Memory B cell (primary cell): ENCODE results near the gene INPP5K.

Experiments used
- ATAC-seq: fragments of 150-1000 bp; cut with Tn5 transposase; 2 replicates; pipeline ENCODE4 v1.10.0; 2021; ENCODE audit warnings: low read depth, mild to moderate bottlenecking, moderate library complexity
- DNase-seq, 2 donors: peaks; one replicate each; pipeline ENCODE4 v3.0.0; 2022; ENCODE audit warnings: low spot score in 2 of 2
- H3K27ac Mint-ChIP-seq: one replicate; pipeline ENCODE4 v1.8.0; 2022; ENCODE audit warnings: mild to moderate bottlenecking, moderate library complexity, mixed read lengths
- H3K27me3 Mint-ChIP-seq: one replicate; pipeline ENCODE4 v1.8.0; 2022; ENCODE audit warnings: mixed read lengths
- H3K36me3 Mint-ChIP-seq: one replicate; pipeline ENCODE4 v1.8.0; 2022; ENCODE audit warnings: mild to moderate bottlenecking, mixed read lengths
- H3K4me1 Mint-ChIP-seq: one replicate; pipeline ENCODE4 v1.8.0; 2022; ENCODE audit warnings: mixed read lengths
- H3K4me3 Mint-ChIP-seq: one replicate; pipeline ENCODE4 v1.8.0; 2022; ENCODE audit warnings: mild to moderate bottlenecking, moderate library complexity, mixed read lengths
- H3K9me3 Mint-ChIP-seq: one replicate; pipeline ENCODE4 v1.8.0; 2022; ENCODE audit warnings: mixed read lengths

The INPP5K gene

GRCh38 chr17:1490643-1491442 lies 25.6 kb downstream of the INPP5K start:
- Mint-ChIP-seq H3K4me3 (peak overlapping the region; percentile 73), H3K4me1 (peaks cover 24% of the 10 kb centered on the region), H3K27ac (peak overlapping the region; percentile 80), H3K36me3 (no peaks in the 10 kb centered on the region), H3K27me3 (no peaks in the 10 kb centered on the region), H3K9me3 (no peaks in the 10 kb centered on the region)
- ATAC-seq (peak; percentile 51), DNase-seq (peak; percentile 48 to 61)

DNA sequence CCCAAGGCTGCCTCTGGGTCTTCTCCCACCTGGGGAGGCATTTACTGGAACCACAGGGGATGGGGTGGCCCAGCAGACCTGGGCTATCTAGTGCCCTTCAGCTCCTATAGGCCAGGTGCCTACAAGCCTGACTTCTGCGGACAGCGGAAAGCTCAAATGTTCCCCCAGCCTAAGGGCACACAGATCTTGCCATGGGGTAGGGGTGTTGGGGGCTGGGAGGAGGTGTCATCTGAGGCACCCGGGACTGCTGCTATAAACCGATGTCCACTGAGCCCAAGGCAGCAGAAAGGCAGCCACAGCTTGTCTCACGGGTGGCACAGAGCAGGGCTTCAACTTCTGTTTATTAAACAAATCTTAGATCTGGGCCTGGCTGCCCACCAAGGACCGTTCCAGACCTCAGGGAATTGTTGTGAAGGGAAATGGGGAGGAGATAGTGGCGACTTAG lies 27.6 kb downstream of the INPP5K start:
- peak overlapping the region; percentile 95 for H3K4me3 Mint-ChIP-seq
- ATAC-seq (no peak), DNase-seq (no peak)
- H3K27ac Mint-ChIP-seq, result peak overlapping the region; percentile 98
- H3K9me3 Mint-ChIP-seq, result no peaks in the 10 kb centered on the region
- no peaks in the 10 kb centered on the region for H3K27me3 Mint-ChIP-seq
- peaks cover 27% of the 10 kb centered on the region for H3K4me1 Mint-ChIP-seq
- H3K36me3 Mint-ChIP-seq, result no peaks in the 10 kb centered on the region

DNA sequence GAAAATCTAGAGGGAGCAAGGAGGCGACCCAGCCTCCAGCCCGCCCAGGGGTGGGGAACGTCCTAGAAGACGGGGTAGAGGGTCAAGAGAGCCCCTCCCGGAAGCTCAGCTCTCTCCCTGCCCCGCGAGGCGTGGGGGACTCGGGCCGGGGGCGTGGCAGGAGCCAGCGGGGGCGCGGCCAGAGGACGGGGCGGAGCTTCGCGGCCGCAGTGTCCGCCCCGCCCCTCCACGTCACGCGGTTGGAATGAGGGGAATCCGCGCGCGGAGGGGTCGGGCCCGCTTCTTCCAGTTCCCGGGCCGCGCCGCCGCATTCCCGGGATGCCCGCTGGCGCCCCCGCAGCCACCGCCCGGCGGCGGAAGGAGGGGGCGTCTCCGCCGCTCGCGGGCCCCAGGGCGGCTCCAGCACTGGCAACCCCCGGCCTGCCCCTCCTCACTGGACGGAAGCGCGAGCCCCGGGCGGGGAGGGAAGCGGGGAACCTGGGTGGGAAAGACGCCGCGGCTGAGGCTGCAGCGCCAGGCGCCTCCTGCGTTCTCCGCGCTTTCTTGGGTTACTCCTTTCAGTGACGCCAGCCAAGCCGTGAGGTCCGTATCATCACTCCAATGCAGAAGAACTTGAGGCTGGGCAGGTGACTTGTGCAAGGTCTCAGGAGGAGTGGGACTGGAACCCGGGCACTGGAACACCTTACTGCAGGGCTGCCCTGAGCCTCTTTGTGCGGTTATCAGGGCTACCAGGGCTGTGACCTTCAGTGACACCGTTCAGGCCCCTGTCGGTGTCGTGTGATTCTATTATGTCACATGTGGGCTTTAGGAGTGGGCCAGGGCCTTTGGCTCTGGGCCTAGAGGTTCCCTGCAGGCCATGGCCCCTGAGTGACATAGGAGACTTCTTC lies 28.2 kb downstream of the INPP5K start:
- Mint-ChIP-seq H3K36me3 (peaks cover 4% of the 10 kb centered on the region), H3K4me3 (peak overlapping the region; percentile 95), H3K27me3 (no peaks in the 10 kb centered on the region), H3K4me1 (peaks cover 30% of the 10 kb centered on the region), H3K27ac (peak overlapping the region; percentile 98), H3K9me3 (no peaks in the 10 kb centered on the region)
- peak; percentile 31 for ATAC-seq
- DNase-seq, result peak; percentile 79 to 85

DNA sequence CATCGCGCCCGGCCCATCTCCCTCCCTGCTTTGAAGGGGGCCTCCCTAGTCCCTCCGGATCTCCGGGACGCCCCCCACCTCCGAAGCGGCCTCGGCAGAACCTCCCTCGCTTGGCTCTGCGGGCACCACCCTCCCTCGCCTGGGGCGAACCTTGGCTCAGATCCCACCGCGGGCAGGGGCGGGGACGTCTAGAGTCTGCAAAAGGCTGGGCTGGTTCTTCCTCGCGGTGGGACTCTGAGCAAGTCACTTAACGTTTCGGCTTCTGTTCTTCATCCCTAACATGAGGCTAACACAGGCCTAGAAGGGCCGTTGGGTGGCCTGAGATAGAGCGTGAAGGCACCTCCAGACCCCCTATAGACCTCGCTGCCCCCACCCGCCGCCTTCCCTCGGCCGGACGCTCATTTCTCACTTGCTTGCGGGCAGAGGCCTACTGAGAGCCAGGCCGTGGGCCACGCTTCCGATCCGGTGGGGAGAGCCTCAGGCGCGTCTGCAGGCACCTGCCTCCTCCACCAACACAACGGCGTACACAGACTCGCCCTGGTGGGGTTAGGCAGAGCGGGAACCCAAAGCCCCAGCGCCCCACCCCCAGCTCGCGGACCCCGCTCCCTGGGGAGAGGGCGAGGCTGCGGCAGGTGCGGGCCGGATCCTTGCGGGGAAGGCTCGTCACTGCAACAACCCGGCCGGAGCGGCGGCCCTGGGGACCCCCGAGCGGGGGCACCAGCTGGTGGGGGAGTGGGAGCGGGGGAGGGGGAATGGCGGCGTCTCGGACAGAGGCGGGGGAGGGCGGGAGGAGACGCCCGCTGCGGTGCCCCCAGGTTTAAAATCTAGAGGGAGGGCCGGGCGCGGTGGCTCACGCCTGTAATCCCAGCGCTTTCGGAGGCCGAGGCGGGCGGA lies 29.4 kb downstream of the INPP5K start:
- peaks cover 26% of the 10 kb centered on the region for H3K4me1 Mint-ChIP-seq
- no peaks in the 10 kb centered on the region for H3K27me3 Mint-ChIP-seq
- peak; percentile 34 for ATAC-seq
- peak; percentile 73 for DNase-seq
- H3K4me3 Mint-ChIP-seq, result peak overlapping the region; percentile 95
- H3K36me3 Mint-ChIP-seq, result peaks cover 7% of the 10 kb centered on the region
- H3K9me3 Mint-ChIP-seq, result no peaks in the 10 kb centered on the region
- H3K27ac Mint-ChIP-seq, result peak overlapping the region; percentile 98

- Mint-ChIP-seq H3K27ac (peak overlapping the region; percentile 98), H3K4me1 (peaks cover 21% of the 10 kb centered on the region), H3K36me3 (peaks cover 13% of the 10 kb centered on the region), H3K27me3 (no peaks in the 10 kb centered on the region), H3K4me3 (peak overlapping the region; percentile 95), H3K9me3 (no peaks in the 10 kb centered on the region)
- peak; percentile 21 for ATAC-seq
- peak; percentile 48 to 73 for DNase-seq
Observed at GRCh38 chr17:1485423-1486376, 30.7 kb downstream of the INPP5K start.

DNA sequence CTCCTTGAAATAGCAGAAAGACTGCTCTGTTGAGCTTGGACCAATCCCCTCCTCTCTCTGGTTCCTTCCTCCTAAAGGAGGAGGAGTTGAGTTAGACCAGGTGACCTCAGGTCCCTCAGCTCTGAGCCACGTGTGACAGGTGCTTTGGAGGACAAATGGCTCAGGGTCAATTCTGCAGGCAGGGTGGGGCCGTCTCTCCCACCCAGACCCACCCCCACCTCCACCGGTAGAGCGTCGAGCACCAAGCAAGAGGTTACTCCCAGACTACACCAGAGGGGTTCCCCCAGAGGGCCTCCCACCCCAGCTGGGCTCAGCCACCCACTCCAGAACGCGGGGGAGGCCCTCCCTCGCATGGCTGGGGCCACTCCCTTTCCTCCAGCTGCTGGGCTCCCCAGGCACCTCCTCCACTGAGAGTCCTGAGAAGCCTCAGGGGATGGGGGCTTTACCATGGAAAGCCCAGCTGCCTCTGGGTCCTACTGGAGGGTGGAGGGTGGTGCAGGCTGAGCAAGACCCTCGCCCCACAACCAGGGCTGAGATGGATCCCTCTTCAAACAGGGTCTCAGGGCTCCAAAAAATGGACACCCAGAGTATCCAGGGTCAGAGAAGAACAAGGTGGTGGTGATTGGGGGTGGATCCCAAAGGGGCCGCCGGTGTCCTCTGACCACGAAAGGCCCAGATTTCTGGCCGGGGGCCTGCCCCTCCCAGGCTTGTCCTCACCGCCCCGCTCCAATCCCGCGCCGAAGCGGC lies 31.6 kb downstream of the INPP5K start:
- H3K27me3 Mint-ChIP-seq, result no peaks in the 10 kb centered on the region
- H3K4me3 Mint-ChIP-seq, result peak overlapping the region; percentile 86
- H3K36me3 Mint-ChIP-seq, result peaks cover 13% of the 10 kb centered on the region
- DNase-seq, result peak; percentile 77 to 83
- no peaks in the 10 kb centered on the region for H3K9me3 Mint-ChIP-seq
- peak overlapping the region; percentile 91 for H3K27ac Mint-ChIP-seq
- H3K4me1 Mint-ChIP-seq, result peaks cover 16% of the 10 kb centered on the region
- ATAC-seq, result peak; percentile 69

DNA sequence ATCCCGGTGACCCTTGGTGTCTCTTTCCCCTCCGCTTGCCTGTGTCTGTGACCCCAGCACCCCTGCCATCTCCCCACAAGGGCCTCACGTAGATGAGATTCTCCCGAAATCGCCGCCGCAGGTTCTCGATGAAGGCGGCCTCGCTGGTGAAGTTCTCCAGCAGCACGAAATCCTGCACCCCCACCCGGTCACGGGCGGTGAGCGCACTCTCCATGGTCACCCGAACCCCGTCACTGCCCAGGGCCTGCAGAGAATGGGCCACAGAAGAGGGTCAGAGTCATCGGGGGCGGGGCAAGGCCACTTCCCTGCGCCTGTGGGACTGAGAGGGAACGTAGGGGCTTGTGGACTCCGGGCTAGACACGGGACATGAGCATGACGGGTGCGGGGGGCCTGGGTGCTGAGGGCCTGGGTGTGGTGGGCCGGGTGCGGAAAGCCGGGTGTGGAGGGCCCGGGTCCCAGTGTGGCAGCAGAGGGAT lies 32.3 kb downstream of the INPP5K start:
- no peak for ATAC-seq
- no peak for DNase-seq
- Mint-ChIP-seq H3K27me3 (no peaks in the 10 kb centered on the region), H3K9me3 (no peaks in the 10 kb centered on the region), H3K4me3 (peak overlapping the region; percentile 86), H3K27ac (peak overlapping the region; percentile 91), H3K4me1 (peaks cover 16% of the 10 kb centered on the region), H3K36me3 (peaks cover 18% of the 10 kb centered on the region)

- Mint-ChIP-seq H3K9me3 (no peaks in the 10 kb centered on the region), H3K4me3 (no peak overlapping the region), H3K27me3 (no peaks in the 10 kb centered on the region), H3K27ac (no peak overlapping the region), H3K4me1 (peaks cover 14% of the 10 kb centered on the region), H3K36me3 (peaks cover 22% of the 10 kb centered on the region)
- no peak for ATAC-seq
- no peak for DNase-seq
Observed at GRCh38 chr17:1482680-1483079, 33.7 kb downstream of the INPP5K start.

GRCh38 chr17:1481736-1482135 lies 34.7 kb downstream of the INPP5K start:
- H3K4me1 Mint-ChIP-seq, result peaks cover 10% of the 10 kb centered on the region
- peaks cover 24% of the 10 kb centered on the region for H3K36me3 Mint-ChIP-seq
- H3K27ac Mint-ChIP-seq, result no peak overlapping the region
- ATAC-seq (no peak), DNase-seq (no peak)
- H3K9me3 Mint-ChIP-seq, result no peaks in the 10 kb centered on the region
- H3K4me3 Mint-ChIP-seq, result no peak overlapping the region
- no peaks in the 10 kb centered on the region for H3K27me3 Mint-ChIP-seq

DNA sequence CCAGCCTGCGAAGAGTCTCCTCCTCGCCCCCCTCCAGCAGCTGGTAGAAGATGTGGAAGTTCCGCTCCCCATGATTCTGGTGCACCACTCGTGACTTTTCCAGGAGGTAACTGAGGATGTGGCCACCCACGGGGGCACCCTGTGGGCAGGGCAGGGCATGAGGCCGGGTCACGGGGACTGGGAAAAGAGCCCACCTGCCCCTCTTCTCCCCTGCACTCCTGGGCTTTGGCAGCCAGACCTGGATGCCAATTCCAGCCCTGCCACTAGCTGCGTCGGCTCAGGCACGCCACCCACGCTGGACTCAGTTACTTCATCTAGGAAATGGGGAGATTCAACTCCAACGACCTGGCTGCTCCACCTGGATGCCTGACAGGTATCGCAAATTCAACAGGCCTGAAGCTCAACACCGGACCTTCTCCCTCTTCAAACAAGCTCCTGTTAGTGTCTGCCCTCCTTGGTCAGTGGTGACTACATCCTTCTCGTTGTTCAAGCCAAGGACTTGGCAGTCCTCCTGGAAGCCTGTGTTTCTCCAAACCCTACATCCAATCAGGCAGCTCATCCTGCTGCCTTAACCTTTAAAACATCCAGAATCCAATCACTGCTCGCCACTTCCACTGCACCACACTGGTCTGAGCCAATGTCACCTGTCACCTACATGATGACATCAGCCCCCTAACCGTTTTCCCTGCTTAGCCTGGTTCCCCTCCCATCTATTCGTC lies 35.5 kb downstream of the INPP5K start:
- H3K9me3 Mint-ChIP-seq, result no peaks in the 10 kb centered on the region
- H3K4me3 Mint-ChIP-seq, result no peak overlapping the region
- peaks cover 24% of the 10 kb centered on the region for H3K36me3 Mint-ChIP-seq
- no peak for ATAC-seq
- DNase-seq, result no peak
- no peak overlapping the region for H3K27ac Mint-ChIP-seq
- H3K4me1 Mint-ChIP-seq, result peaks cover 10% of the 10 kb centered on the region
- H3K27me3 Mint-ChIP-seq, result no peaks in the 10 kb centered on the region

DNA sequence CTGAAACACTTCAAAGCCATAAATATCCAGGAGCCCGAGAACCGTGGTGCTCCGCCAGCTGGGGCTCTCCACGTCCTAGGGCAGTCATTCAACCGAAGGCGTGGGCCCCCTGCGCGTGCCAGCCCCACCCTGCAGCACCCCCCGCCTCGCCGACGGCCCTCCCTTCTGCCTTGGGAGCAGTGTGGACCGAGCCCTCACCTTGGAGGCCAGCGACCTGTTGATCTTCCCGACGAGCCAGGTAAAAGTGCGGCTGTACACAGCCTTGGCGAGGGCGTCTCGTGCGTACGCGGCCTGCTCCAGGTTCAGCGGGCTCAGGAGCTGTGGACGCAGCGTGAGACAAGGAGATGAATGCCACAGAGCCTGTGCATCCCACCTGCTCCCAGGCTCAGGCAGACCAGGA lies 38.0 kb downstream of the INPP5K start:
- Mint-ChIP-seq H3K27ac (peak overlapping the region; percentile 10), H3K27me3 (no peaks in the 10 kb centered on the region), H3K4me1 (peaks cover 12% of the 10 kb centered on the region), H3K36me3 (peaks cover 23% of the 10 kb centered on the region), H3K9me3 (no peaks in the 10 kb centered on the region), H3K4me3 (no peak overlapping the region)
- no peak for DNase-seq
- ATAC-seq, result no peak
